Measurements from ENCODE around the gene NELL1.

NELL1 gene

DNA sequence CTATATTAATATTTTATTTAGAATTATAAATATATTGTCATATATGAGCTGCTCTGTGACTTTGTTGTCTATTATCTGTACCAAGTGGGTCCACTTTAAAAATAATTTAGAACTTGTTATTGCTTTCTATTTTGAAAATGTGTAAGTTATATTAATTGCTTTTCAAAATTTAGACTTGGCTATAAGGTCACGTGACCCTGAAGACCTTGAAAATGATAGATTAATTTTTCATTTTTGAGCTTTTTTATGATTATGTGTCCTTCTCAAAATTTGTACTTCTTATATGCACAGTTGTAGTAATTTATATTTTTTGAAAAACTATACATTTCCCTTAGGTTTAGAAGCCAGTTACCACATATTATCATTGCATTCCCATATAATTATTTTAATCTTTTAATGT, 826.5 kb downstream of the NELL1 start:
- TF ChIP-seq POLR2AphosphoS5 (IDR thresholded peaks at IDR 0.05; ENCODE audit: low read depth, low read length) (no peak), TAF1 (IDR thresholded peaks at IDR 0.05; ENCODE audit: borderline replicate concordance, insufficient read depth, low read length) (no peak), SIN3A (IDR thresholded peaks at IDR 0.05; ENCODE audit: borderline replicate concordance, insufficient read depth, low read length) (no peak), FOXP2 (optimal IDR thresholded peaks at IDR 0.05; ENCODE audit: borderline replicate concordance, extremely low read depth, extremely low read length, insufficient read depth) (no peak), REST (IDR thresholded peaks at IDR 0.05; ENCODE audit: insufficient read depth in 1 of 2, low read depth in 2 of 2, low read length in 2 of 2) (no peak)

GRCh38 chr11:21501245-21501644, 831.9 kb downstream of the NELL1 start:
- TF ChIP-seq SIN3A (IDR thresholded peaks at IDR 0.05; ENCODE audit: borderline replicate concordance, insufficient read depth, low read length) = no peak
- TF ChIP-seq TAF1 (IDR thresholded peaks at IDR 0.05; ENCODE audit: borderline replicate concordance, insufficient read depth, low read length) = no peak
- no peak for TF ChIP-seq REST (IDR thresholded peaks at IDR 0.05; ENCODE audit: insufficient read depth in 1 of 2, low read depth in 2 of 2, low read length in 2 of 2)
- no peak for TF ChIP-seq POLR2AphosphoS5 (IDR thresholded peaks at IDR 0.05; ENCODE audit: low read depth, low read length)
- TF ChIP-seq FOXP2 (optimal IDR thresholded peaks at IDR 0.05; ENCODE audit: borderline replicate concordance, extremely low read depth, extremely low read length, insufficient read depth) = no peak

DNA sequence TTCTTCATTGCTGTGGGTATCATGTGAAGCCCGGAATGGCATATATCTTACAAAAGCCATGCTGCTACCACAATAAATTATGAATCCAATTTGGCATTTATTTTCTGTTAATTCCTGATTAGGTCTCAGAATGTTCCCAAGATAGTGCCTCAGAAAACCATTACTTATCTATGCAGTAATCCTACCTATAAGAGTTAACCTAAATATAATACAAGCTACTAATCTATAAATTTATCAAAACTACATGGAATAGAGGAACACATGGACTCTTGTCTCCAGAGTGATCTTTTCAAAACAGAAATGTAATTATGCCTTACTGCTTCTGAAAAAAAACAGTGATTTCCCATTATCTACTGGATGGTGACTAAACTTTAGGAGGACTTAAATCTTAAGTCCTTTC, 835.7 kb downstream of the NELL1 start:
- no peak for TF ChIP-seq POLR2AphosphoS5 (IDR thresholded peaks at IDR 0.05; ENCODE audit: low read depth, low read length)
- no peak for TF ChIP-seq FOXP2 (optimal IDR thresholded peaks at IDR 0.05; ENCODE audit: borderline replicate concordance, extremely low read depth, extremely low read length, insufficient read depth)

GRCh38 chr11:21511835-21512440, 842.6 kb downstream of the NELL1 start:
- TF ChIP-seq FOXP2 (optimal IDR thresholded peaks at IDR 0.05; ENCODE audit: borderline replicate concordance, extremely low read depth, extremely low read length, insufficient read depth) (no peak), POLR2AphosphoS5 (IDR thresholded peaks at IDR 0.05; ENCODE audit: low read depth, low read length) (no peak), REST (IDR thresholded peaks at IDR 0.05; ENCODE audit: insufficient read depth in 1 of 2, low read depth in 2 of 2, low read length in 2 of 2) (no peak), TAF1 (IDR thresholded peaks at IDR 0.05; ENCODE audit: borderline replicate concordance, insufficient read depth, low read length) (no peak), SIN3A (IDR thresholded peaks at IDR 0.05; ENCODE audit: borderline replicate concordance, insufficient read depth, low read length) (no peak)

DNA sequence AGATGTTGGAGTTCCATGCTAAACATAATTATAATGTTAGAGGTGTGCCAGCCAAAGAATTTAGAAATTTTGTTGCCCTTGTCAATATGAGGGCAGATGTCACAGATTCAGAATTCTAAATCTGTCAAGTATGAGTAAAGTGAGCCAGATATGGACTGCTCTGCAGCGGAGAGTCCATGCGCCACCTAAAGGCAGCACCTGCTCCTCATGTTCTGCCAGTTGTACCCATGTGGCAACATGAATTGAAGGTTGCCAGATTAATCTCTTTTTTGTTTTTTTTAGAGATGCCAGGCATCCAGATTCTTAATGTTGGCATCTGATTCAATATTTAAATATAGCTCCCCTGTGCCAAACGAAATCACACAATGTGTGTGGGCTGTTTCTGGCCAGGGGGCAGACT, 844.9 kb downstream of the NELL1 start:
- no peak for TF ChIP-seq SIN3A (IDR thresholded peaks at IDR 0.05; ENCODE audit: borderline replicate concordance, insufficient read depth, low read length)
- TF ChIP-seq FOXP2 (optimal IDR thresholded peaks at IDR 0.05; ENCODE audit: borderline replicate concordance, extremely low read depth, extremely low read length, insufficient read depth) = no peak
- TF ChIP-seq TAF1 (IDR thresholded peaks at IDR 0.05; ENCODE audit: borderline replicate concordance, insufficient read depth, low read length) = no peak
- no peak for TF ChIP-seq POLR2AphosphoS5 (IDR thresholded peaks at IDR 0.05; ENCODE audit: low read depth, low read length)
- no peak for TF ChIP-seq REST (IDR thresholded peaks at IDR 0.05; ENCODE audit: insufficient read depth in 1 of 2, low read depth in 2 of 2, low read length in 2 of 2)
